Mesenchymal stem cell (in vitro differentiated cells and primary cell): ENCODE measurements around the gene NDUFA13.

Source experiments
- DNase-seq: peaks from one replicate; pipeline ENCODE4 v3.0.0-alpha.2; 2013
- H2AFZ ChIP-seq: one replicate; pipeline ENCODE4 v1.6.1; 2013; ENCODE audit warnings: low read depth, mild to moderate bottlenecking, control low read depth, inconsistent platforms, low read length, moderate library complexity
- H2AK5ac ChIP-seq: 2 replicates; pipeline ENCODE4 v1.6.1; 2013; ENCODE audit warnings: low read length, moderate library complexity, mild to moderate bottlenecking, inconsistent platforms; ENCODE audit not compliant: severe bottlenecking
- H2BK120ac ChIP-seq: one replicate; pipeline ENCODE4 v1.6.1; 2013; ENCODE audit warnings: low read depth, mild to moderate bottlenecking, inconsistent platforms, low read length, moderate library complexity
- H2BK12ac ChIP-seq, 2 experiments: one replicate each; pipeline ENCODE4 v1.6.1; 2013; ENCODE audit warnings: inconsistent platforms in 2 of 2, low read length in 2 of 2, mild to moderate bottlenecking in 2 of 2, moderate library complexity in 2 of 2, control low read depth in 1 of 2
- H2BK15ac ChIP-seq: one replicate; pipeline ENCODE4 v1.6.1; 2013; ENCODE audit warnings: mild to moderate bottlenecking, low read depth, inconsistent platforms; ENCODE audit not compliant: poor library complexity, severe bottlenecking
- H2BK5ac ChIP-seq: 2 replicates; pipeline ENCODE4 v1.6.1; 2013; ENCODE audit warnings: low read depth, mild to moderate bottlenecking, low read length, control low read depth, inconsistent platforms; ENCODE audit not compliant: poor library complexity, severe bottlenecking
- H3K14ac ChIP-seq, 2 experiments: one replicate each; pipeline ENCODE4 v1.6.1; 2013; ENCODE audit warnings: inconsistent platforms in 2 of 2, low read length in 2 of 2, control low read depth in 1 of 2, mild to moderate bottlenecking in 1 of 2, moderate library complexity in 1 of 2
- H3K18ac ChIP-seq, 2 experiments: one replicate each; pipeline ENCODE4 v1.6.1; 2013; ENCODE audit warnings: inconsistent platforms in 2 of 2, low read length in 2 of 2, control low read depth in 1 of 2, low read depth in 1 of 2, mild to moderate bottlenecking in 1 of 2
- H3K23ac ChIP-seq, 2 experiments: one replicate each; pipeline ENCODE4 v1.6.1; 2013; ENCODE audit warnings: inconsistent platforms in 2 of 2, low read length in 2 of 2, mild to moderate bottlenecking in 2 of 2, moderate library complexity in 2 of 2, control low read depth in 1 of 2
- H3K27ac ChIP-seq: 2 replicates; pipeline ENCODE4 v1.5.1; 2013; ENCODE audit warnings: mild to moderate bottlenecking, moderate library complexity, low read length, control low read depth, inconsistent platforms; ENCODE audit not compliant: poor library complexity, severe bottlenecking
- H3K27me3 ChIP-seq, 2 experiments: 2 replicates each; pipeline versions ENCODE4 v1.6.1 to v1.7.0; 2013; ENCODE audit warnings: low read length in 2 of 2, mild to moderate bottlenecking in 2 of 2, moderate library complexity in 2 of 2, control low read depth in 1 of 2, inconsistent platforms in 1 of 2; ENCODE audit not compliant: control insufficient read depth in 1 of 2, insufficient read depth in 1 of 2
- H3K36me3 ChIP-seq, 2 experiments: 2 replicates each; pipeline versions ENCODE4 v1.6.1 to v1.7.0; 2013; ENCODE audit warnings: low read length in 2 of 2, control low read depth in 1 of 2, inconsistent platforms in 1 of 2, low read depth in 1 of 2, mild to moderate bottlenecking in 1 of 2; ENCODE audit not compliant: insufficient read depth in 2 of 2, control insufficient read depth in 1 of 2
- H3K4ac ChIP-seq, 2 experiments: one replicate each; pipeline ENCODE4 v1.6.1; 2013; ENCODE audit warnings: inconsistent platforms in 2 of 2, low read length in 2 of 2, mild to moderate bottlenecking in 2 of 2, moderate library complexity in 2 of 2, control low read depth in 1 of 2, low read depth in 1 of 2
- H3K4me1 ChIP-seq: 2 replicates; pipeline ENCODE4 v1.6.1; 2013; ENCODE audit warnings: low read depth, low read length, control low read depth; ENCODE audit not compliant: control insufficient read depth, insufficient read depth
- H3K4me2 ChIP-seq: 2 replicates; pipeline ENCODE4 v1.6.1; 2013; ENCODE audit warnings: low read length, mild to moderate bottlenecking, inconsistent platforms; ENCODE audit not compliant: poor library complexity, severe bottlenecking
- H3K4me3 ChIP-seq, 2 experiments: 2 replicates each; pipeline versions ENCODE4 v1.5.1 to v1.7.0; 2013; ENCODE audit warnings: low read length in 2 of 2, mild to moderate bottlenecking in 2 of 2, control low read depth in 1 of 2, low read depth in 1 of 2; ENCODE audit not compliant: insufficient read depth in 1 of 2
- H3K79me1 ChIP-seq: replicated peaks from 2 replicates; pipeline ENCODE4 v1.6.1; 2013; ENCODE audit warnings: mild to moderate bottlenecking, control low read depth, low read length, inconsistent platforms; ENCODE audit not compliant: poor library complexity, severe bottlenecking
- H3K9ac ChIP-seq: 2 replicates; pipeline ENCODE4 v1.7.0; 2013; ENCODE audit warnings: mild to moderate bottlenecking, low read length, moderate library complexity
- H3K9me3 ChIP-seq: 2 replicates; pipeline ENCODE4 v1.7.0; 2013; ENCODE audit warnings: mild to moderate bottlenecking, low read length; ENCODE audit not compliant: control insufficient read depth
- H4K8ac ChIP-seq: one replicate; pipeline ENCODE4 v1.6.1; 2013; ENCODE audit warnings: inconsistent platforms, mild to moderate bottlenecking, low read length, moderate library complexity
- H4K91ac ChIP-seq: one replicate; pipeline ENCODE4 v1.6.1; 2013; ENCODE audit warnings: mild to moderate bottlenecking, low read length, inconsistent platforms
- WGBS: methylation state at CpG from one replicate; pipeline ENCODE4 v1.1.7; 2013; ENCODE audit warnings: mixed read lengths; 5-methylcytosine and 5-hydroxymethylcytosine counted together

Gene NDUFA13

GRCh38 chr19:19530423-19530804, 14.4 kb downstream of the NDUFA13 start:
- peaks cover 28% of the 10 kb centered on the region for H3K4me1 ChIP-seq
- no peak overlapping the region for H3K18ac ChIP-seq
- H4K8ac ChIP-seq, result peak overlapping the region; percentile 59
- H3K9me3 ChIP-seq, result no peaks in the 10 kb centered on the region
- H2BK120ac ChIP-seq, result no peak overlapping the region
- no peak overlapping the region for H2BK12ac ChIP-seq
- no peak overlapping the region for H3K23ac ChIP-seq
- no peak overlapping the region for H3K4me3 ChIP-seq
- no peak overlapping the region for H2AK5ac ChIP-seq
- DNase-seq, result no peak
- H2BK15ac ChIP-seq, result no peak overlapping the region
- H2BK5ac ChIP-seq, result no peak overlapping the region
- 55% methylated on average over 7 of the region's 9 CpGs for WGBS
- H3K4ac ChIP-seq, result no peak overlapping the region
- peaks cover 20 to 58% of the 10 kb centered on the region in 2 experiments for H3K36me3 ChIP-seq
- no peak overlapping the region for H3K27ac ChIP-seq
- no peak overlapping the region for H3K4me2 ChIP-seq
- H2AFZ ChIP-seq, result no peak overlapping the region
- H3K27me3 ChIP-seq, result no peaks in the 10 kb centered on the region
- peaks cover 19% of the 10 kb centered on the region for H3K79me1 ChIP-seq
- peak overlapping the region; percentile 5 for H3K9ac ChIP-seq
- H4K91ac ChIP-seq, result no peak overlapping the region
- no peak overlapping the region for H3K14ac ChIP-seq

- H3K14ac ChIP-seq, result no peak overlapping the region
- no peak overlapping the region for H3K4ac ChIP-seq
- H3K4me1 ChIP-seq, result peaks cover 25% of the 10 kb centered on the region
- no peak overlapping the region for H2AK5ac ChIP-seq
- H3K9ac ChIP-seq, result peak overlapping the region; percentile 5
- WGBS, result 91% methylated on average over 4 of the region's 4 CpGs
- H3K27ac ChIP-seq, result no peak overlapping the region
- no peak overlapping the region for H3K4me3 ChIP-seq
- DNase-seq, result no peak
- H3K36me3 ChIP-seq, result peaks cover 20 to 58% of the 10 kb centered on the region in 2 experiments
- no peaks in the 10 kb centered on the region for H3K9me3 ChIP-seq
- no peak overlapping the region for H3K23ac ChIP-seq
- no peak overlapping the region for H2AFZ ChIP-seq
- no peak overlapping the region for H3K18ac ChIP-seq
- no peak overlapping the region for H2BK15ac ChIP-seq
- no peak overlapping the region for H2BK12ac ChIP-seq
- H2BK5ac ChIP-seq, result no peak overlapping the region
- H3K79me1 ChIP-seq, result peaks cover 14% of the 10 kb centered on the region
- no peak overlapping the region for H4K8ac ChIP-seq
- H2BK120ac ChIP-seq, result no peak overlapping the region
- no peak overlapping the region for H4K91ac ChIP-seq
- H3K4me2 ChIP-seq, result no peak overlapping the region
- no peaks in the 10 kb centered on the region for H3K27me3 ChIP-seq
Measured at GRCh38 chr19:19530889-19531288, 14.9 kb downstream of the NDUFA13 start.

- H2BK5ac ChIP-seq, result no peak overlapping the region
- H4K8ac ChIP-seq, result no peak overlapping the region
- H3K9me3 ChIP-seq, result no peaks in the 10 kb centered on the region
- no peak overlapping the region for H4K91ac ChIP-seq
- no peak overlapping the region for H2BK12ac ChIP-seq
- 31% methylated on average over 48 of the region's 48 CpGs for WGBS
- no peak overlapping the region for H3K27ac ChIP-seq
- peak; percentile 67 for DNase-seq
- no peaks in the 10 kb centered on the region for H3K27me3 ChIP-seq
- H2BK15ac ChIP-seq, result no peak overlapping the region
- H3K18ac ChIP-seq, result no peak overlapping the region
- H3K4me3 ChIP-seq, result no peak overlapping the region
- H2AFZ ChIP-seq, result no peak overlapping the region
- H3K23ac ChIP-seq, result no peak overlapping the region
- no peak overlapping the region for H2BK120ac ChIP-seq
- H3K4ac ChIP-seq, result no peak overlapping the region
- no peak overlapping the region for H3K4me2 ChIP-seq
- peaks cover 13 to 48% of the 10 kb centered on the region in 2 experiments for H3K36me3 ChIP-seq
- peaks cover 7% of the 10 kb centered on the region for H3K79me1 ChIP-seq
- H3K9ac ChIP-seq, result no peak overlapping the region
- peaks cover 12% of the 10 kb centered on the region for H3K4me1 ChIP-seq
- H3K14ac ChIP-seq, result no peak overlapping the region
- no peak overlapping the region for H2AK5ac ChIP-seq
Measured at GRCh38 chr19:19531951-19532805, 16.2 kb downstream of the NDUFA13 start.

GRCh38 chr19:19532806-19533701, 17.0 kb downstream of the NDUFA13 start:
- no peak overlapping the region for H3K9ac ChIP-seq
- H2AFZ ChIP-seq, result no peak overlapping the region
- no peaks in the 10 kb centered on the region for H3K9me3 ChIP-seq
- H4K8ac ChIP-seq, result no peak overlapping the region
- no peak overlapping the region for H3K14ac ChIP-seq
- no peak overlapping the region for H3K23ac ChIP-seq
- H3K27ac ChIP-seq, result no peak overlapping the region
- H3K4me2 ChIP-seq, result no peak overlapping the region
- 77% methylated on average over 14 of the region's 14 CpGs for WGBS
- H3K79me1 ChIP-seq, result peaks cover 2% of the 10 kb centered on the region
- peaks cover 10% of the 10 kb centered on the region for H3K4me1 ChIP-seq
- no peak overlapping the region for H3K4ac ChIP-seq
- no peak overlapping the region for H3K18ac ChIP-seq
- no peak overlapping the region for H2AK5ac ChIP-seq
- no peak for DNase-seq
- no peak overlapping the region for H2BK12ac ChIP-seq
- peak overlapping the region; percentile 54 for H4K91ac ChIP-seq
- peaks cover 5 to 39% of the 10 kb centered on the region in 2 experiments for H3K36me3 ChIP-seq
- H2BK5ac ChIP-seq, result no peak overlapping the region
- no peak overlapping the region for H2BK120ac ChIP-seq
- H3K27me3 ChIP-seq, result peaks cover 0 to 5% of the 10 kb centered on the region in 2 experiments
- no peak overlapping the region for H2BK15ac ChIP-seq
- no peak overlapping the region for H3K4me3 ChIP-seq
